PFSK-1 (cell line): ENCODE results near the gene LIMA1. TPM values are rescaled to one million over a fixed set of nuclear protein-coding genes. Genes with fewer than 3 reads are reported as not detected.

Experiments
- FOXP2 ChIP-seq: optimal IDR thresholded peaks from 2 replicates; pipeline ENCODE3; 2011; ENCODE audit warnings: borderline replicate concordance, control low read depth, inconsistent platforms; ENCODE audit not compliant: insufficient read depth; ENCODE audit errors: extremely low read length, extremely low read depth
- POLR2AphosphoS5 ChIP-seq: IDR thresholded peaks from 2 replicates; pipeline ENCODE4 v1.6.1; 2012; ENCODE audit warnings: low read depth, mild to moderate bottlenecking, control low read depth, low read length, moderate library complexity
- REST ChIP-seq, 2 experiments: IDR thresholded peaks; 2 replicates each; pipeline versions ENCODE4 v1.6.1 to v1.8.0; 2011 to 2012; ENCODE audit warnings: low read depth in 2 of 2, low read length in 2 of 2, control low read depth in 1 of 2, inconsistent platforms in 1 of 2, mild to moderate bottlenecking in 1 of 2, moderate library complexity in 1 of 2; ENCODE audit not compliant: insufficient read depth in 1 of 2
- SIN3A ChIP-seq: IDR thresholded peaks from 2 replicates; pipeline ENCODE4 v1.6.1; 2012; ENCODE audit warnings: mild to moderate bottlenecking, low read length, moderate library complexity, borderline replicate concordance; ENCODE audit not compliant: insufficient read depth
- TAF1 ChIP-seq: IDR thresholded peaks from 2 replicates; pipeline ENCODE4 v1.6.1; 2012; ENCODE audit warnings: low read length, control low read depth, borderline replicate concordance; ENCODE audit not compliant: insufficient read depth
- polyA plus RNA-seq: library from polyadenylated mRNA; unstranded; fragments of >200 nt; gene quantifications from one replicate; pipeline ENCODE4 v1.2.1, GENCODE V29; 2012; ENCODE audit warnings: low read depth, missing spikeins; ENCODE audit not compliant: insufficient read length

Gene LIMA1
- 24.2 TPM for polyA plus RNA-seq

GRCh38 chr12:50283229-50283923, at the start of gene LIMA1:
TSS of gene LIMA1 (minus strand) at chr12:50283520. CDS start at chr12:50248751, 34,769 bp downstream.
- TF ChIP-seq TAF1 (peak; percentile 76; the same call in 1 of the 2 replicates), FOXP2 (no peak), POLR2AphosphoS5 (peak; percentile 94), SIN3A (0 out of 2 replicates have a peak, but pooled peaks have one; percentile 48)

GRCh38 chr12:50331745-50332144, 48.4 kb upstream of the LIMA1 start:
- TF ChIP-seq FOXP2 (no peak), SIN3A (no peak), REST (IDR thresholded peaks at IDR 0.05; ENCODE audit: insufficient read depth in 1 of 2, low read depth in 2 of 2, low read length in 2 of 2) (no peak), TAF1 (no peak), POLR2AphosphoS5 (no peak)

GRCh38 chr12:50326590-50327284, 43.4 kb upstream of the LIMA1 start:
- TF ChIP-seq POLR2AphosphoS5: no peak

GRCh38 chr12:50325890-50326391, 42.6 kb upstream of the LIMA1 start:
- TF ChIP-seq SIN3A: no peak
- TF ChIP-seq REST (IDR thresholded peaks at IDR 0.05; ENCODE audit: insufficient read depth in 1 of 2, low read depth in 2 of 2, low read length in 2 of 2): no peak
- no peak for TF ChIP-seq FOXP2
- no peak for TF ChIP-seq TAF1
- no peak for TF ChIP-seq POLR2AphosphoS5

- no peak for TF ChIP-seq POLR2AphosphoS5
- no peak for TF ChIP-seq FOXP2
These were observed 38.9 kb upstream of the LIMA1 start for GRCh38 chr12:50322206-50322605.

GRCh38 chr12:50317203-50317602, 33.9 kb upstream of the LIMA1 start:
- TF ChIP-seq TAF1 (no peak), FOXP2 (no peak), SIN3A (no peak), POLR2AphosphoS5 (no peak), REST (IDR thresholded peaks at IDR 0.05; ENCODE audit: insufficient read depth in 1 of 2, low read depth in 2 of 2, low read length in 2 of 2) (no peak)
